HG03460 (cell line): Measurements from ENCODE around the gene PPP1R13B.

Experiments used
- ATAC-seq: cut with Tn5 transposase; IDR thresholded peaks from one replicate; pipeline ENCODE4 v1.9.1; 2021; ENCODE audit not compliant: unreplicated experiment

Gene PPP1R13B

GRCh38 chr14:103715052-103716000, 132.0 kb downstream of the PPP1R13B start, which contains the start of the genes XRCC3 and ZFYVE21:
XRCC3 (minus strand) TSS chr14:103715451; CDS start chr14:103711087, 4,364 bp downstream.
ZFYVE21 (plus strand) TSS chr14:103715810; CDS start chr14:103715842, 32 bp downstream.
- ATAC-seq, result peak; percentile 93

- no peak for ATAC-seq
Observed at GRCh38 chr14:103714063-103714724, 133.2 kb downstream of the PPP1R13B start.

- no peak for ATAC-seq
Observed at GRCh38 chr14:103713304-103714062, 133.9 kb downstream of the PPP1R13B start.

- no peak for ATAC-seq
Observed at GRCh38 chr14:103712633-103713247, 134.6 kb downstream of the PPP1R13B start.

GRCh38 chr14:103711516-103712431, 135.6 kb downstream of the PPP1R13B start:
- no peak for ATAC-seq

- ATAC-seq, result no peak
Observed at GRCh38 chr14:103710771-103711377, 136.5 kb downstream of the PPP1R13B start.

GRCh38 chr14:103709814-103710213, 137.6 kb downstream of the PPP1R13B start:
- no peak for ATAC-seq

- no peak for ATAC-seq
Observed at GRCh38 chr14:103708750-103709187, 138.6 kb downstream of the PPP1R13B start.

GRCh38 chr14:103707329-103708263, 139.8 kb downstream of the PPP1R13B start:
- ATAC-seq, result no peak

- no peak for ATAC-seq
Observed at GRCh38 chr14:103706551-103707328, 140.6 kb downstream of the PPP1R13B start.

GRCh38 chr14:103705504-103706284, 141.7 kb downstream of the PPP1R13B start:
- ATAC-seq, result no peak

- no peak for ATAC-seq
Observed at GRCh38 chr14:103705118-103705503, 142.3 kb downstream of the PPP1R13B start.

GRCh38 chr14:103704708-103705107, 142.7 kb downstream of the PPP1R13B start:
- ATAC-seq, result no peak

- ATAC-seq, result no peak
Observed at GRCh38 chr14:103703433-103704385, 143.7 kb downstream of the PPP1R13B start.
